ENCODE measurements around the gene PFKL.

DNA sequence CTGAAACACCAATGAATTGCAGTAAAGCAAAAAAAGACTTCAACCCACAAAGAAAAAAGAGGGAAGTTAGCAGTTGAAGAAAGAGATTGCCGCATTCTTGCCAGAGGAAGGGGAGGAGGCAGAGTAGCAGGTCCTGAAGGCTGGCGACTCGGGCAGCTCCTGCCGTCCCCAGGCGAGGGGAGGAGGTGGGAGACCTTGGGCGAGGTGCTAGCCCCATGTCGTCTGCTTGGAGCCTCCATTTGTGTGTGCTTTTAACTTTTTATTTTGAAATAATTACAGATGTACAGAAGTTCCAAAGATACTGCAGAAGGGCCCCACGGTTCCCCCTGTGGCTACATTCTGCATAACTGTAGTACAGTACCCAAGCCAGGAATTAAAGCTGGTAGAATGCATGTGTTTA, 60.3 kb downstream of the PFKL start:
- TF ChIP-seq, protein P1, sequence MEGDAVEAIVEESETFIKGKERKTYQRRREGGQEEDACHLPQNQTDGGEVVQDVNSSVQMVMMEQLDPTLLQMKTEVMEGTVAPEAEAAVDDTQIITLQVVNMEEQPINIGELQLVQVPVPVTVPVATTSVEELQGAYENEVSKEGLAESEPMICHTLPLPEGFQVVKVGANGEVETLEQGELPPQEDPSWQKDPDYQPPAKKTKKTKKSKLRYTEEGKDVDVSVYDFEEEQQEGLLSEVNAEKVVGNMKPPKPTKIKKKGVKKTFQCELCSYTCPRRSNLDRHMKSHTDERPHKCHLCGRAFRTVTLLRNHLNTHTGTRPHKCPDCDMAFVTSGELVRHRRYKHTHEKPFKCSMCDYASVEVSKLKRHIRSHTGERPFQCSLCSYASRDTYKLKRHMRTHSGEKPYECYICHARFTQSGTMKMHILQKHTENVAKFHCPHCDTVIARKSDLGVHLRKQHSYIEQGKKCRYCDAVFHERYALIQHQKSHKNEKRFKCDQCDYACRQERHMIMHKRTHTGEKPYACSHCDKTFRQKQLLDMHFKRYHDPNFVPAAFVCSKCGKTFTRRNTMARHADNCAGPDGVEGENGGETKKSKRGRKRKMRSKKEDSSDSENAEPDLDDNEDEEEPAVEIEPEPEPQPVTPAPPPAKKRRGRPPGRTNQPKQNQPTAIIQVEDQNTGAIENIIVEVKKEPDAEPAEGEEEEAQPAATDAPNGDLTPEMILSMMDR (IDR thresholded peaks at IDR 0.05), result peak in 1 of 5 experiments; percentile 14
- TF ChIP-seq POLR2A (IDR thresholded peaks at IDR 0.05), result no peak

Measured in tibial nerve (tissue), 3 donors.